Activated CD8-positive, alpha-beta memory T cell treated with anti-CD3 and anti-CD28 coated beads for 4 hours (primary cell): Measurements from ENCODE around the gene ITIH1.

Source experiments
- DNase-seq, 2 donors: peaks; one replicate each; pipeline ENCODE4 v3.0.0-alpha.2; 2020; ENCODE audit warnings: low read depth in 2 of 2

The ITIH1 gene

GRCh38 chr3:52839268-52839575, 61.8 kb downstream of the ITIH1 start:
- no peak for DNase-seq

- DNase-seq: no peak
Measured at GRCh38 chr3:52839892-52840545, 62.6 kb downstream of the ITIH1 start.

GRCh38 chr3:52841211-52841980, 64.0 kb downstream of the ITIH1 start:
- DNase-seq: no peak
